ENCODE results near the gene SPATA25. TPM values are rescaled to one million over a fixed set of nuclear protein-coding genes. Genes with fewer than 3 reads are reported as not detected.
"Not testable (repeated sequence)": the region's sequence is repeated elsewhere in the genome, so short reads cannot be mapped to it uniquely, and the experiment has no call there.

SPATA25 gene
- total and polyA plus RNA-seq, 2 donors (not counting 1 experiment from before 2014, with no cell fraction given) = 0.19 to 3.6 TPM

DNA sequence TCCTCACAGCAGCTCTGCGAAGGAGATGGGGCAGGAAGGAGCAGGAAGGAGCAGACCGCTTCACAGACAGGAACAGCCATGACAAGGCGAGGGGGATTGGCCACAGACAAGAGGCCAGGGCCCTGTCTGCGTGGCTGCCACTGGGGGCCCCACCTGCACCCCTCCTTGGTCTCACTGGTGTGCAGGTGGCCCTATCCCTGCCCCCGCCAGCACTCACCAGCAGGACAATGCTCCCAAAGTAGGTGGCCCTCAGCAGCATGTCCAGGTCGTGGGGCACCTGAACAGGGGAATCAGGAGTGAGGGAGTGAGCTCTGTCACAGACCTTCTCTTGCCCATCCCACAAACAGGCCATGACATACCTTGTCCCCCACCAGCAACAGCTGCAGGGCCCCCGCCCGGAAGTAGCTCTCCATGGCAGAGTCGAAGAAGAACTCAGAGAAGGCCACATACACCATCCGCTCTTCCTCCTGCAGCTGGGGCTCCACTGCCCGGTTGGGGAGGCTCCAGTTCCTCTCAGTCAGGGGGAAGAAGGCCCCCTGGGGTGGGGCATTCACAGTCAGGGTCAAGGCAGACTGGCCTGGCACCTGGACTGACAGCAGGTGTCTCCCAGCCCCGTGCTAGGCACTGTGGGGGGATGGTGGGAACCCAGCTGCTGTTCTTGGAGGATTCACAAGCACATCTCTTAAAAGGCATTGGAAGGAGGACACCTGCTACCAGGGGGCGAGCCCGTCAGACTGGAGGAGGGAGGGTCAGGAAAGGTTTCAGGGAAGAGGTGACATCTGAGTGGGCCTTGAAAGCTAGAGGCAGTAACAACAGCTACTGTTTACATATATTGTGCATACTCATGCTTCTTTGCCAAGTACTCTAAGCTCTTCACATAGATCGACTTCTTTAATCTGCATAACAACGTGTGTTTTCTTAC is 17.4 kb upstream of the SPATA25 start:
- Histone ChIP-seq H3K9me3 (ENCODE audit: control insufficient read depth, insufficient read depth, low read depth, low read length) (no peaks in the 10 kb centered on the region), H3K79me2 (ENCODE audit: control insufficient read depth, insufficient read depth, low read length) (no peaks in the 10 kb centered on the region), H3K36me3 (ENCODE audit: control insufficient read depth, insufficient read depth, low read length) (peaks cover 6% of the 10 kb centered on the region), H3K4me1 (ENCODE audit: control insufficient read depth, extremely low read depth, insufficient read depth, low read length) (peaks cover 5% of the 10 kb centered on the region), H3K4me2 (ENCODE audit: extremely low read depth, insufficient read depth, low read length) (no peak overlapping the region), H3K4me3 (replicated peaks in 1 of 4; ENCODE audit: control extremely low read depth in 1 of 4, insufficient read depth in 1 of 4, low read depth in 3 of 4, low read length in 4 of 4) (no peak overlapping the region), H2AFZ (ENCODE audit: low read length) (no peak overlapping the region), H3K9ac (ENCODE audit: insufficient read depth, low read length) (no peak overlapping the region), H3K27ac (ENCODE audit: insufficient read depth, low read length) (no peak overlapping the region), H3K27me3 (ENCODE audit: control insufficient read depth, insufficient read depth, low read length) (no peaks in the 10 kb centered on the region), H4K20me1 (ENCODE audit: control insufficient read depth, extremely low read depth, insufficient read depth, low read length) (no peaks in the 10 kb centered on the region)
- TF ChIP-seq EZH2 (IDR thresholded peaks at IDR 0.05; ENCODE audit: low read length, missing control alignments) = no peak
- TF ChIP-seq, protein P1, sequence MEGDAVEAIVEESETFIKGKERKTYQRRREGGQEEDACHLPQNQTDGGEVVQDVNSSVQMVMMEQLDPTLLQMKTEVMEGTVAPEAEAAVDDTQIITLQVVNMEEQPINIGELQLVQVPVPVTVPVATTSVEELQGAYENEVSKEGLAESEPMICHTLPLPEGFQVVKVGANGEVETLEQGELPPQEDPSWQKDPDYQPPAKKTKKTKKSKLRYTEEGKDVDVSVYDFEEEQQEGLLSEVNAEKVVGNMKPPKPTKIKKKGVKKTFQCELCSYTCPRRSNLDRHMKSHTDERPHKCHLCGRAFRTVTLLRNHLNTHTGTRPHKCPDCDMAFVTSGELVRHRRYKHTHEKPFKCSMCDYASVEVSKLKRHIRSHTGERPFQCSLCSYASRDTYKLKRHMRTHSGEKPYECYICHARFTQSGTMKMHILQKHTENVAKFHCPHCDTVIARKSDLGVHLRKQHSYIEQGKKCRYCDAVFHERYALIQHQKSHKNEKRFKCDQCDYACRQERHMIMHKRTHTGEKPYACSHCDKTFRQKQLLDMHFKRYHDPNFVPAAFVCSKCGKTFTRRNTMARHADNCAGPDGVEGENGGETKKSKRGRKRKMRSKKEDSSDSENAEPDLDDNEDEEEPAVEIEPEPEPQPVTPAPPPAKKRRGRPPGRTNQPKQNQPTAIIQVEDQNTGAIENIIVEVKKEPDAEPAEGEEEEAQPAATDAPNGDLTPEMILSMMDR (conservative IDR thresholded peaks at IDR 0.05 in 1 of 2, IDR thresholded peaks at IDR 0.05 in 1 of 2; ENCODE audit: low read depth in 1 of 2, low read length in 2 of 2) = no peak
- DNase-seq (ENCODE audit: low read depth in 2 of 2) = no peak

DNA sequence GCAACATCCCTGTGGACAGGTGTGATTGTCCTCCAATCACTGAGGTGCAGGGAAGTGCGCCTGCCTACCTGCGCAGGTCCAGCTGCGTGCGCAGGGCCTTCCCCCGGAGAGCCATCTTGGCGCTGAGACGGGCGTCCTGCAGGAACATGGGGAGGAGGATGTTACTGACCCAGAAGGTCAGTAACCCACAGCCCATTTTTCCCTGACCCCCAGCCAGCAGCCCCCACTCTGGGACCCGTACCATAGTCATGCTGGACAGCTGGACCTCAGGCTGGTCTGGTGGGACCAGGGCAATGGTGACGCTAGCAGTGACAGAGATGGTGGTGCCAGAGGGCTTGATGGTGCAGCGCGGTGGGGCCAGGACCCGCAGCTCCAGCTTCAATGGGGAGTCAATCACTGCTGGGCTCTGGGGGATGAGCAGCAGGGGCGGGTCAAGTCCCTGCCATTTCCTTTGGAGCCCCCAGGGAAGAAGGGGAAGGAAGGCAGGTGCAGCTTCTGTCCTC is 14.8 kb upstream of the SPATA25 start:
- no peaks in the 10 kb centered on the region for H3K27me3 ChIP-seq (ENCODE audit: control insufficient read depth, insufficient read depth, low read length)
- H3K4me2 ChIP-seq (ENCODE audit: extremely low read depth, insufficient read depth, low read length) = no peak overlapping the region
- no peak for DNase-seq (ENCODE audit: low read depth in 2 of 2)
- no peak overlapping the region for H3K4me3 ChIP-seq (replicated peaks in 1 of 4; ENCODE audit: control extremely low read depth in 1 of 4, insufficient read depth in 1 of 4, low read depth in 3 of 4, low read length in 4 of 4)
- TF ChIP-seq, protein P1 (conservative IDR thresholded peaks at IDR 0.05 in 1 of 2, IDR thresholded peaks at IDR 0.05 in 1 of 2; ENCODE audit: low read depth in 1 of 2, low read length in 2 of 2) = no peak
- no peak for TF ChIP-seq EZH2 (IDR thresholded peaks at IDR 0.05; ENCODE audit: low read length, missing control alignments)
- H4K20me1 ChIP-seq (ENCODE audit: control insufficient read depth, extremely low read depth, insufficient read depth, low read length) = no peaks in the 10 kb centered on the region
- H3K79me2 ChIP-seq (ENCODE audit: control insufficient read depth, insufficient read depth, low read length) = no peaks in the 10 kb centered on the region
- H2AFZ ChIP-seq (ENCODE audit: low read length) = no peak overlapping the region
- H3K9me3 ChIP-seq (ENCODE audit: control insufficient read depth, insufficient read depth, low read depth, low read length) = no peaks in the 10 kb centered on the region
- H3K4me1 ChIP-seq (ENCODE audit: control insufficient read depth, extremely low read depth, insufficient read depth, low read length) = peaks cover 5% of the 10 kb centered on the region
- H3K36me3 ChIP-seq (ENCODE audit: control insufficient read depth, insufficient read depth, low read length) = peaks cover 13% of the 10 kb centered on the region
- no peak overlapping the region for H3K9ac ChIP-seq (ENCODE audit: insufficient read depth, low read length)
- H3K27ac ChIP-seq (ENCODE audit: insufficient read depth, low read length) = no peak overlapping the region

DNA sequence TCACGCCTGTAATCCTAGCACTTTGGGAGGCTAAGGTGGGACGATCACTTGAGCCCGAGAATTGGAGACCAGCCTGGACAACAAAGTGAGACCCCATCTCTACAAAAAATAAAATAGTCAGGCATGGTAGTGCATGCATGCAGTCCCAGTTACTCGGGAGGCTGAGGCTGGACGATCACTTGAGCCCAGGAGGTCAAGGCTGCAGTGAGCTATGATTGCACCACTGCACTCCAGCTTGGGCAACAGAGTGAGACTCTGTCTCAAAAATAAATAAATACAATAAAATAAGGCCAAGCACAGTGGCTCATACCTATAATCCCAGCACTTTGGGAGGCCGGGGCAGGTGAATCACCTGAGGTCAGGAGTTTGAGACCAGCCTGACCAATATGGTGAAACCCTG is 13.9 kb upstream of the SPATA25 start:
- not testable (repeated sequence) for DNase-seq (ENCODE audit: low read depth in 2 of 2)
- H3K36me3 ChIP-seq (ENCODE audit: control insufficient read depth, insufficient read depth, low read length) = peaks cover 13% of the 10 kb centered on the region

More for the DNA sequence above, 13.9 kb upstream of the SPATA25 start:
- not testable (repeated sequence) for H3K27me3 ChIP-seq (ENCODE audit: control insufficient read depth, insufficient read depth, low read length); H3K4me1 ChIP-seq (ENCODE audit: control insufficient read depth, extremely low read depth, insufficient read depth, low read length); H3K9ac ChIP-seq (ENCODE audit: insufficient read depth, low read length); H3K4me2 ChIP-seq (ENCODE audit: extremely low read depth, insufficient read depth, low read length); H3K9me3 ChIP-seq (ENCODE audit: control insufficient read depth, insufficient read depth, low read depth, low read length); H2AFZ ChIP-seq (ENCODE audit: low read length); H3K4me3 ChIP-seq (replicated peaks in 1 of 4; ENCODE audit: control extremely low read depth in 1 of 4, insufficient read depth in 1 of 4, low read depth in 3 of 4, low read length in 4 of 4); H3K27ac ChIP-seq (ENCODE audit: insufficient read depth, low read length); H4K20me1 ChIP-seq (ENCODE audit: control insufficient read depth, extremely low read depth, insufficient read depth, low read length); H3K79me2 ChIP-seq (ENCODE audit: control insufficient read depth, insufficient read depth, low read length)
